Kidney epithelial cell (primary cell): ENCODE data around the gene AIMP1. TPM values are rescaled to one million over a fixed set of nuclear protein-coding genes. Genes with fewer than 3 reads are reported as not detected.

Experiments used
- DNase-seq: peaks from one replicate; pipeline ENCODE4 v3.0.0-alpha.2; 2010; ENCODE audit warnings: low read depth
- H3K27me3 ChIP-seq: 2 replicates; pipeline ENCODE4 v1.6.0; 2011; ENCODE audit warnings: low read length; ENCODE audit not compliant: control insufficient read depth, insufficient read depth
- H3K36me3 ChIP-seq: 2 replicates; pipeline ENCODE4 v1.5.1; 2011; ENCODE audit warnings: low read length; ENCODE audit not compliant: control insufficient read depth, insufficient read depth
- H3K4me3 ChIP-seq: 2 replicates; pipeline ENCODE4 v1.5.1; 2011; ENCODE audit warnings: low read depth, mild to moderate bottlenecking, control low read depth, low read length
- CTCF ChIP-seq: IDR thresholded peaks from 2 replicates; pipeline ENCODE4 v1.5.1; 2011; ENCODE audit warnings: mild to moderate bottlenecking, moderate library complexity, low read length, control low read depth, inconsistent platforms; ENCODE audit not compliant: insufficient read depth, poor library complexity, severe bottlenecking
- total RNA-seq: library from RNA; depleted of rRNA; stranded (reverse); fragments of >200 nt; gene quantifications from 2 replicates; pipeline ENCODE4 v1.2.3, GENCODE V29; 2015

The AIMP1 gene
- total RNA-seq, 1 donor from 2014 or later = 32.7 TPM

GRCh38 chr4:106277140-106277675 is 39.1 kb upstream of the AIMP1 start:
- no peak for TF ChIP-seq CTCF
- Histone ChIP-seq H3K4me3 (no peak overlapping the region), H3K27me3 (no peaks in the 10 kb centered on the region), H3K36me3 (no peaks in the 10 kb centered on the region)
- no peak for DNase-seq

GRCh38 chr4:106284227-106284626 is 32.1 kb upstream of the AIMP1 start:
- no peak for TF ChIP-seq CTCF
- Histone ChIP-seq H3K27me3 (no peaks in the 10 kb centered on the region), H3K4me3 (no peak overlapping the region), H3K36me3 (no peaks in the 10 kb centered on the region)
- DNase-seq = no peak

- no peak overlapping the region for H3K4me3 ChIP-seq
- H3K27me3 ChIP-seq = no peaks in the 10 kb centered on the region
- TF ChIP-seq CTCF = no peak
- H3K36me3 ChIP-seq = no peaks in the 10 kb centered on the region
- DNase-seq = no peak
These were observed 29.7 kb upstream of the AIMP1 start for GRCh38 chr4:106286611-106287010.

DNA sequence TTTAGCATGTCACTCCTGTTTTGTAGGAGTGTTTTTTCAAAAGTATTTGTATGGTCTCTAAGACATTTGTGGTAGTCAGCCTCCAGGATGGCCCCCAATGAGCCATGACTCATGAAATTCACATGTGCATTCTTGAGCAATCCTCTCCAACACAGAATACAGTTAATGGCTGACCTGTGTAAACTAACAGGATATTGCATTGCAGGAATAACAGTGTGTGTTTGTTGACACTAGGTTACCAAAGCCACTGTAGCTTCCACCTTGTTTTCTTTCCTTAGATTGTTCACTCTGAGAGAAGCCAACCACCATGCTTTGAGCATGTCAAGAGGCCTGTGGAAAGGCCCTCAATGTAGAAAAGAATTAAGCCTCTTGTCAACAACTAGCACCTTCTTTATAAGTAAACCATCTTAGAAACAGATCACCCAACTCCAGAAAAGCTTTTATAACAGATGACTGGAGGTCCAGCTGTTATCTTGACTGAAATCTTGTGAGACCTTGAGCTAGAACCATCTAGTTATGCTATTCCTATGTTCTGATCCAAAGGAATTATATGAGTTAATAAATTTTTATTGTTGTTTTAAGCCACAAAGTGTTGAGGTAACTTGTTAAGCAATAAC is 28.9 kb upstream of the AIMP1 start:
- Histone ChIP-seq H3K4me3 (no peak overlapping the region), H3K27me3 (no peaks in the 10 kb centered on the region), H3K36me3 (no peaks in the 10 kb centered on the region)
- TF ChIP-seq CTCF = no peak
- peak; percentile 96 for DNase-seq

GRCh38 chr4:106289737-106290136 is 26.6 kb upstream of the AIMP1 start:
- Histone ChIP-seq H3K27me3 (no peaks in the 10 kb centered on the region), H3K4me3 (no peak overlapping the region), H3K36me3 (no peaks in the 10 kb centered on the region)
- DNase-seq = no peak
- no peak for TF ChIP-seq CTCF

- DNase-seq = no peak
- TF ChIP-seq CTCF = no peak
- Histone ChIP-seq H3K36me3 (no peaks in the 10 kb centered on the region), H3K27me3 (no peaks in the 10 kb centered on the region), H3K4me3 (no peak overlapping the region)
These were observed 24.7 kb upstream of the AIMP1 start for GRCh38 chr4:106291678-106292077.
